Superior temporal gyrus (tissue), 1 donor: ENCODE measurements around the gene B4GALNT4.
"Not testable (repeated sequence)": the region's sequence is repeated elsewhere in the genome, so short reads cannot be mapped to it uniquely, and the experiment has no call there.

Experiments
- DNase-seq: peaks from one replicate; pipeline ENCODE4 v3.0.0-alpha.2; 2016; ENCODE audit errors: extremely low spot score

The B4GALNT4 gene

DNA sequence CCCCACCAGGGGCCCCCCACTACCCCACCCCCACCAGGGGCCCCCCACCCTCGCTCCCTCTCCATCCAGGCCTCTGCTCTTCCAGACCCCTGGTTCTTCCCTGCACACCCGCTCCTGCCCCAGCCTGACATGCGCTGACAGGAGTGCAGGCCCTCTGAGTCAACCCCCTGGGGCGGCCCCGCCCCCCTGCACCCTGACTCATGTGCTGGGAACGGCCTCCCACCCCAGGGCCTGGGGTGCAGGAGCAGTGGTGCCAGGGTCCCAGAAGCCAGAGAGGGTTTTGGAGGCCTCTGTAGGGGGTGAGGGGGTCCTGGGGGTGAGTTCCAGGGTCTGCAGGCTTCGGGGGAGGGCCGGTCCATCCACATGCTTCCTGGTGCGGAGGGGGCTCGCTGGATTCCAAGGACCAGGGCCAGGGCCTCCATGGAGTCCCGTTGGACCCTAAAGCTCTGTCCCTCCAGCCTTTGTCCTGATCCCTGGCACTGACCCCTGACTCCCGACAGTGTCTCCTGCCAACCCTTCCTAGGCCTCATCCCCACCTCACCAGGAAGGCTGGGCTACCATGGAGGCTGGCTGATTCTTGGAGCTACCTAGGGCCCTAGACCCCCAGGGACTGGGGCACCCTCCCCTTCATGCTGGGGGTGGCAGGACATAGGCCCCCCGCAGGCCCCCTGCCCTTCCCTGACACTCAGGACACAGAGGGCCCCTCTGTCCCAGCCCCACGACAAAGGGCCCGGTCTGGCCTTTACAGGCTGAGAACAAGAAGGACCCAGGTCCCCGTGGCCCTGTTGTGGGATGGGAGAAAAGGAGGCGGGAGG lies 24.1 kb downstream of the B4GALNT4 start:
- DNase-seq: no peak

- no peak for DNase-seq
Observed at GRCh38 chr11:394034-394857, 24.9 kb downstream of the B4GALNT4 start, which contains the start of gene PKP3. TSS of gene PKP3 (plus strand) at chr11:394209. CDS start at chr11:394293, 84 bp downstream.

- no peak for DNase-seq
Observed at GRCh38 chr11:394858-395655, 25.8 kb downstream of the B4GALNT4 start.

GRCh38 chr11:395866-396265 lies 26.6 kb downstream of the B4GALNT4 start:
- DNase-seq: no peak

GRCh38 chr11:396511-396947 lies 27.2 kb downstream of the B4GALNT4 start:
- no peak for DNase-seq

DNA sequence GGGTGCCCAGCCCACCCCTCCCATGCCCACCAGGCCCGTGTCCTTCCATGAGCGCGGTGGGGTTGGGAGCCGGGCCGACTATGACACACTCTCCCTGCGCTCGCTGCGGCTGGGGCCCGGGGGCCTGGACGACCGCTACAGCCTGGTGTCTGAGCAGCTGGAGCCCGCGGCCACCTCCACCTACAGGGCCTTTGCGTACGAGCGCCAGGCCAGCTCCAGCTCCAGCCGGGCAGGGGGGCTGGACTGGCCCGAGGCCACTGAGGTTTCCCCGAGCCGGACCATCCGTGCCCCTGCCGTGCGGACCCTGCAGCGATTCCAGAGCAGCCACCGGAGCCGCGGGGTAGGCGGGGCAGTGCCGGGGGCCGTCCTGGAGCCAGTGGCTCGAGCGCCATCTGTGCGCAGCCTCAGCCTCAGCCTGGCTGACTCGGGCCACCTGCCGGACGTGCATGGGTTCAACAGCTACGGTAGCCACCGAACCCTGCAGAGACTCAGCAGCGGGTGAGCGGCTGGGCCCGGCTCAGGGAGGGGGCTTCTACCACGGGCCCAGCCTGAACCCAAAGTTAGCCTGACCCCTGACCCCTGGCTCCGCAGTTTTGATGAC lies 27.7 kb downstream of the B4GALNT4 start:
- DNase-seq: no peak

DNA sequence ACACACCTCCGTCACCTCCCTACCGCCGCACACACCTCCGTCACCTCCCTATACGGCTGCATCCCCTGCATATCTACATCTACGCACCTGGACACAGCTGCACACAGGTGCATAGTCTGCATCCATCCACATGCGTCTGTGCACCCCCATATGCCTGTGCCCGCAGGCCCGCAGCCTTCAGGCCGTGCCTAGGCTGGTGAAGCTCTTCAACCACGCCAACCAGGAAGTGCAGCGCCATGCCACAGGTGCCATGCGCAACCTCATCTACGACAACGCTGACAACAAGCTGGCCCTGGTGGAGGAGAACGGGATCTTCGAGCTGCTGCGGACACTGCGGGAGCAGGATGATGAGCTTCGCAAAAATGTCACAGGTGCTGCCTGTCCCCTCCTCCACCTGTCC lies 29.5 kb downstream of the B4GALNT4 start:
- DNase-seq: no peak

- no peak for DNase-seq
Observed at GRCh38 chr11:399731-400211, 30.5 kb downstream of the B4GALNT4 start.

GRCh38 chr11:400241-400689 lies 31.0 kb downstream of the B4GALNT4 start:
- DNase-seq: no peak

DNA sequence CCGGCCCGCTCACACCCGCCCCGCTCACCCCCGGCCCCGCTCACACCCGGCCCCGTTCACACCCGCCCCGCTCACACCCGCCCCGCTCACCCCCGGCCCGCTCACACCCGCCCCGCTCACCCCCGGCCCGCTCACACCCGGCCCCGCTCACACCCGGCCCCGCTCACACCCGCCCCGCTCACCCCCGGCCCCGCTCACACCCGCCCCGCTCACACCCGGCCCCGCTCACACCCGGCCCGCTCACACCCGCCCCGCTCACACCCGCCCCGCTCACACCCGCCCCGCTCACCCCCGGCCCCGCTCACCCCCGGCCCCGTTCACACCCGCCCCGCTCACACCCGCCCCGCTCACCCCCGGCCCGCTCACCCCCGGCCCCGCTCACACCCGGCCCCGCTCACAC lies 31.9 kb downstream of the B4GALNT4 start:
- DNase-seq: not testable (repeated sequence)

DNA sequence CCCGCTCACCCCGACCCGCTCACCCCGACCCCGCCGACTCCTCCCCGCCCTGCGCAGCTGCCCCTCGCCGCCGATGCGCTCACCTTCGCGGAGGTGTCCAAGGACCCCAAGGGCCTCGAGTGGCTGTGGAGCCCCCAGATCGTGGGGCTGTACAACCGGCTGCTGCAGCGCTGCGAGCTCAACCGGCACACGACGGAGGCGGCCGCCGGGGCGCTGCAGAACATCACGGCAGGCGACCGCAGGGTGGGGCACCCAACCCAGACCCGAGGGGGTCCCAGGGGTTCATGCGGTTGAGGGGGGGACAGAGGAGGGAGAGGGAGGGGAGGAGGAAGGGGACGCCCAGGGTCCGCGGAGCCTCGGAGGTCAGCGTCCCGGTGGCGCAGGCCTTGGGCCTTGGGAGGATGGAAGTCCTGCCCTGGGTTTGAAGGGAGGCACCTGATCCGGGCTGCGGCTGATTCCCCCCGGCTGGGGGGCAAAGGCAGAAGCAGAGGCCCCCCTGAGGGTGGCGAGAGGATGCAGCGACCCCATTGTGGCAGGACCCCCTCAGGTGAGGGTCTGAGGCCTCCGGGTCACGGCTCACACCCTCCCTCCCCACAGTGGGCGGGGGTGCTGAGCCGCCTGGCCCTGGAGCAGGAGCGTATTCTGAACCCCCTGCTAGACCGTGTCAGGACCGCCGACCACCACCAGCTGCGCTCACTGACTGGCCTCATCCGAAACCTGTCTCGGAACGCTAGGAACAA lies 33.9 kb downstream of the B4GALNT4 start:
- DNase-seq: no peak

DNA sequence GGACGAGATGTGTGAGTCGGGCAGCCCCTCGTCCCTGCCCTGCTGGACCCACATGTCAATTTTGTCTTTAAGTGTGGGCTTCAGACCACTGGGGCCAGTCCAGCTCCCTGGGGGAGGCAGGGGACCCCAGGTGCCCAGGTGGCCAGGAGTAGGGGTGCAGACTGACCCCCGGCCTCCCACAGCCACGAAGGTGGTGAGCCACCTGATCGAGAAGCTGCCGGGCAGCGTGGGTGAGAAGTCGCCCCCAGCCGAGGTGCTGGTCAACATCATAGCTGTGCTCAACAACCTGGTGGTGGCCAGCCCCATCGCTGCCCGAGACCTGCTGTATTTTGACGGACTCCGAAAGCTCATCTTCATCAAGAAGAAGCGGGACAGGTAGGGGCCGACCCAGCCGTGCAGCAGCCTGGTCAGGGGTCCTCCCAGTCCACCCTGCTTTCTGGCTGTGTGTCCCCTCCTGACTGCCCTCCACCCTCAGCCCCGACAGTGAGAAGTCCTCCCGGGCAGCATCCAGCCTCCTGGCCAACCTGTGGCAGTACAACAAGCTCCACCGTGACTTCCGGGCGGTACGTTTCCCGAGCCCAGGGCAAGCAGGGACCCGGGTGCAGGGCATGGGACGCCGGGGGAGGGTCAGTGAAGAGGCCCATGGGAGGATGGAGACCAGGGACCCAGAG lies 34.6 kb downstream of the B4GALNT4 start:
- DNase-seq: no peak

DNA sequence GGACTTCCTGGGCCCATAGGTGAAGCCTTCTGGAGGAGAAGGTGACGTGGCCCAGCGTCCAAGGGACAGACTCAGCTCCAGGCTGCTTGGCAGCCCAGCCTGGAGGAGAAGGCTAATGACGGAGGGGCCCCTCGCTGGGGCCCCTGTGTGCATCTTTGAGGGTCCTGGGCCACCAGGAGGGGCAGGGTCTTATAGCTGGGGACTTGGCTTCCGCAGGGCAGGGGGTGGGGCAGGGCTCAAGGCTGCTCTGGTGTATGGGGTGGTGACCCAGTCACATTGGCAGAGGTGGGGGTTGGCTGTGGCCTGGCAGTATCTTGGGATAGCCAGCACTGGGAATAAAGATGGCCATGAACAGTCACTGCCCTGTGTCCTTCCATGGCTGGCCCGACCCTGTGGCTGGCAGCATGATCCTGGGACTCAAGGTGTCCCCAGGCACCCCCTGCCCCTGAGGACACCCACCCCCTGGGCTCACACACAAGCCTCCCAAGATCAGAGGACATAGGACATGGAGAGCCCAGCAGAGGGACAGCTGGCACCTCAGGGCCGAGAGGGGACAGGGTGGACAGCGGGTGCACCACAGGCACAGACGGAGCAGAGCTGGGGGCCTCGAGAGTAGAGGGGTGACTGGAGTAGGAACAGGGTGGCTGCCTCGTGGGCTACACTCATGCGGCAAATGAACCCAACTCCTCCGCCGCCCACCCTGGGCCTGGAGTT lies 35.4 kb downstream of the B4GALNT4 start:
- no peak for DNase-seq

DNA sequence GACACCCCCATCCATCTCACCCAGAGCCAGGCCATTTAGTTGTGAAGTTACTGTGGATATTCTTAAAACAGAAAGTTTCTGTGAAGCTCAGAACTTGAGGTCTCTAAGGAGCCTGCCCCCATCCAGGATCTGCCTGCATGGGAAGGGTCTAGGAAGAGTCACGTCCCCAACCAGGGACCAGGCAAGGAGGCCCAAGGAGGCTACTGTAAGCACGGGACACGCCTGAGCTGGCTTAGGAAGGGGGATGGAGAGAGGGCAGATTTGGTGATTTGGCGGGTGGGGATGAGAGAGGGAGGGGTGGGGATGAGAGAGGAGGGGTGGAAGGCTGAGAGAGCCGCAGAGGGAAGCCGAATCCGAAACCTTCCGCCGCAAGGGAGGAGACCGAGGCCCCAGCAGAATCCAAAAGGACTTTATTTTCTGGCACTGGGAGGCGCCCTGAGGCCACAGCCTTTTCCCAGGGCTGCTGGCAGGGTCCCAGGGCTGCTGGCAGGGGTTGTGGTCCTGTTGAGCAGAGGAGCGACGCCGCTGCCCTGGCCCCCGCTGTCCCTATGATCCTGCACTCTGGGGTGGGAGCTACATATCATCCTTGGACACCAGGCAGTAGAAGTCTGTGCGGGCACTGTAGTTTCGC lies 36.1 kb downstream of the B4GALNT4 start:
- DNase-seq: no peak

DNA sequence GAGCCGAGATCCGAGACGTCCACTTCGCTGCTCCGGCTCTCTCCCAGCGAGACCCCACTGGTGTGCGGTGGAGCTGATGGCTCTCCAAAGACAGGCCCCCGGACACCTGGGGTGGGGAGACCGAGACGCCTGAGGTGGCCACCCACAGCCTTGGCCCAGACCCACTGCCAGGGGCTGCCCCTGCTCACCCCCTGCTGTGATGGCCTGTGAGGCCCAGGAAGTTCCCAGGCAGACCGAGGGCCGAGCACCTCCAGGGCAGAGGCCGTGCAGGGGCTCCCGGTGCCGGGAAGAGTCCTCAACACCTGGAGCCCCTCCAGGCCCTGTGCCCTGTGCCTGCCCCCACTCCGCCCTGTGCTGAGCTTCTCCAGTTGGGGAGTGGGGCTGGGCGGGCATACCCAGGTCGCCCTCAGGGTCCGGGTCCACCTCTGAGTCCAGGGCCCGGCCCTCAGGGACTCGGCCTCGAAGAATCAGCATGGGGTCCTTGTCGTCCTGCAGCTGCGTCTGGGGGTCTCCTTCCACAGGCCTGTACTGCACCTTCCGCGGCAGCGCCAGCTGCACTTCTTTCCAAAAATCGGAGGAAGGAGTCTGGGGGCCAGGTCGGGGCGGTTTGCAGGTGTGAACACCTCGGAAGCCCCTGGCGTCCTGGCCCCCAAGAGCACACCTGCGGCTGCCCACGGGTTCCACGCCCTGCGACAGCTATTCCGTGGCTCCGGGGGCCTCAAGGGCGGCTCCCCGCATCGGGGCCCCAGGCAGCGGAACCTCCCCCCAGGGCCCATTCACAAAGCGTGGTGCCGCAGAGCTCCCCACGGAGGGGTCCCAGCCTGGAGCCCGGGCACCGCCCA lies 36.9 kb downstream of the B4GALNT4 start:
- no peak for DNase-seq

DNA sequence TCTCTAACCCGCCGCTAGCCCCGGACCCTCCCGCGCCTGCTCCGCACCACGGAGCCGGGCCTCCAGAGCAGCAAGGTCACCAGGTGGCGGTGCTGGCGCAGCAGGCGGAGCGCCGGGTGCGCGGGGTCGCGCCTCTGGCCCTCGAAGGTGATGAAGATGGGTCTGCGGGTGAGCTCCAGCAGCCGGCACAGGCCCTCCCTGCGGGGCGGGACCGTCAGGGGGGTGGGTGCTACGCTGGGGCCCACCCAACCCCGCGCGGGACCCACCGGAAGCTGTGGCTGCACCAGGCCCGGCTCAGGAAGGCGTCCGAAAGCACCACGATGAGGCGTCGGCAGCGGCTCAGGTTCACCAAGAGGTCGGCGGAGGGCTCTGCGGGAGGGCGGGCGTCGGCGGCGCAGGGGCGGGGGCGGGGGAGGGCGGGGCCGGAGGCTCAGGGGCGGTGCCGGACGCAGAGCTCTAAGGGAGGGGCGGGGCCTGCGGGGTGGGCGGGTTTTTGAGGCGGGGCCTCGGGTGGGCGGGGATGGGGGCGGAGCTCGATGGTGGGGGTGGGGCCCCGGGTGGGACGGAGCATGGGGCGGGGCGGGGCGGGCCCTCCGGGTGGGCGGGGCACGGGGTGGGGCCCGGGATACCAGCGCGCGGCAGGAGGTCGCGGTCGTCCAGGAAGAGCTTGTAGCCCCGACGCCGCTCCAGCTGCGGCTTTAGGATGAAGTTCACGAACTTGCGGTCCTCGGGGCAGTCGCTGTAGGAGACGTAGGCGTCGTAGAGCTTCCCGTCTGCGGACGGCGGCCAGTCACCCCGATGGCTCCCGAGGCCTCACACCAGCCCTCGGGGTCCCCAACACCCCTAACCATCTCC lies 37.7 kb downstream of the B4GALNT4 start:
- no peak for DNase-seq

DNA sequence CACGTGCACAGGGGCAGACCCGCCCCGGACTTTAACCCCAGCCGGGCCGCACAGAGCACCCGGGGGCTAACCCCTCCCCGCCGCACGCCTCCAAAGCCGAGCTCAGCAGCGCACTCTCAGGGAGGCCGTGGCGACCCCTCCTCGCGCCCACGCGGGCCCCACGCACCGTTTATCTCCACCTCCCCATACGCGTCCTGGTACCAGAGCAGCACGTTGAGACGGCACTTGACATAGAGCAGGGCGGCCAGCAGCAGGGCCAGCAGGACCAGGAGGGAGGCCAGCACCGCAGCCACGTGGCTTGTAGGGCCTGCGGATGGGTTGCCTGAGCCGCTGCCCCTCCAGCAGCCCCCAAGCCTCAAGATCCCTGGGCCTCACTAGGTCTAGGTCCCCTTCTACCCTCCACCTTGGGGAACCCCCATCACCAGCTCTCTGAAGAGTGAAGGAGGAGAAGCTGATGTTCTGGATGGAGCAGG lies 38.4 kb downstream of the B4GALNT4 start:
- no peak for DNase-seq
